Activated CD4-positive, alpha-beta T cell treated with anti-CD3 and anti-CD28 coated beads, Interleukin-2, amount 50 U/mL, for 1 hour (primary cell): ENCODE measurements around the gene SLC45A1.
"Not testable (repeated sequence)": the region's sequence is repeated elsewhere in the genome, so short reads cannot be mapped to it uniquely, and the experiment has no call there.

Source experiments
- DNase-seq: peaks from one replicate; pipeline ENCODE4 v3.0.0-alpha.2; 2020

SLC45A1 gene

DNA sequence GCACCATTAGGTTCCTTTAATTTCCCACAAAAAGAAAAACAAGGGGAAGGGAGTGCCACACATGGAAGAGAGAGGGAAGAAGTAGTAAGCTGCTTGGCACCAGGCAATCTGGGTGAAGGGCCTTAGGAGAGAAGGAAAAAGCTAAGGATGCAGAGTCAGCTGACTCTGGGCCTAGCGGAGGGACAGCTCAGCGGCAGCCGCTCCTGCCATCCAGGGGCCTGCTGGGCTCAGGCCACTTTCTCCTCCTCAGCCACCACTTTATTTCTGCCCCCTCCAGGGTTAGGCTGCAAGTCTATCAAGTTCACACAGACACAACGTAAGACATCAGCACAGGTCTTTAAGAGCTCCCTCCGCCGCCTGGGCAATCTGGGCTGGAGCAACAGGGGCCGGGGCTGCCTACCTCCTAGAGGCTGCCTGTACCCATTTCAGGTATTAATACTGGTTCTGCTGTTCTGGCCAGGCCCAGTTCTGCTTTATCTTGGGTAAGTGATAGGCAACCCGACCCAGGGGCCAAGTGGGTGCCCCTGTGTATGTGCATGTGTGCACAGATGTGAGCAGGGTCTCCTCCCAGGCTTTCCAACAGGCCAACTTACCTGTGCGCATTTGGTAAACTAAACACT is 53.6 kb downstream of the SLC45A1 start:
- DNase-seq, result no peak

GRCh38 chr1:8373125-8373524 is 55.2 kb downstream of the SLC45A1 start:
- DNase-seq, result no peak

DNA sequence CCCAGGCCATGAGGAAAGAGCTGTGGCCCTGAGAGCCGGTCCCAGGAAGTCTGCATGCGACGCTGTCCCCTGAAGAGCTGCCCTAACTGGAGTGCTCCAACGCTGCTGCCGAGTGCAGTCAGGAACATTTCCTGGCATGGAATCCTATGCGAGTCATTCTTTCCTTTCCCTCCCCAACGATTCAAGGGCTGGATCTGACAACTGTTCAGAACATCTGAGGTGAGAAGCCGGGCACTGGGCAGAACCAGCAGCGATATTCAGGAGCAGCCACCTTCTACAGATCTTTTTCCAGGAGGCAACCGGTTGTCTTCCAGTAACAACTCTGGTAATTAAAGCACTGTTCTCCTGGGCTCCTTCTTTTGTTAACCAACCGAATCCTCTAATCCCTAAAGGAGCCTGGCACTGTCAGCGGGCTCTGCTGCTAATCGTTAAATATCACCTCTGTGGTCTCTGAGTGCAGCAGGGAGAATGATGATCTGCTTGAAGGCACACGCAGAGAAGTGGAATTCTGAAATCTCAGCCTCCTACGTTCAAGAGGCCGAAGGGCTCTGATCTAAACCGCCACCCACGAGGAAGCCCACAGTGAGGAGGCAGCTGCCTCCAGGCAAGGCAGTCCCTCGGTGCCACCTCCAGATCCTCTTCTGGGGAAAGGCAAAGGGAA is 55.8 kb downstream of the SLC45A1 start:
- no peak for DNase-seq

DNA sequence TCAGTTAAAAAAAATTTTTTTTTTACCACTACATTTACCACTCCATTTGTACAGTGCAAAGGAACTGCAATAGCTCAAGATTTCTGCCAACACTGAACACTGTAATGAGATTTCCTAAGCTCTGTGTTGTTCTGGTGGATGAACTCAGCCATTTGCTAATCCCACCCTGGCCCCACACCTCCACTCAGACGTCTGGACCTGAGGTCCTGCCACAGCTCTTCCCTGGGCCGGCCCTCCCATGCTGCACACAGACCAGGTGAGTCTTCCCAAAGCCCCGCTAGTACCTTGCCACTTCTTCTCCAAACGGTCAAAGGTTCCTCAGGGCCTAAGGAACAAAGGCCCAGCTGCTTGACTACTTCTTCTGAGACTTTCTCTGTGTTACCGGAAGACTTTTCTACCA is 56.4 kb downstream of the SLC45A1 start:
- no peak for DNase-seq

GRCh38 chr1:8374812-8375211 is 56.9 kb downstream of the SLC45A1 start:
- DNase-seq, result peak; percentile 22

- DNase-seq, result no peak
These were observed 58.5 kb downstream of the SLC45A1 start for GRCh38 chr1:8376358-8376840.

- DNase-seq, result no peak
These were observed 59.5 kb downstream of the SLC45A1 start for GRCh38 chr1:8377271-8377981.

DNA sequence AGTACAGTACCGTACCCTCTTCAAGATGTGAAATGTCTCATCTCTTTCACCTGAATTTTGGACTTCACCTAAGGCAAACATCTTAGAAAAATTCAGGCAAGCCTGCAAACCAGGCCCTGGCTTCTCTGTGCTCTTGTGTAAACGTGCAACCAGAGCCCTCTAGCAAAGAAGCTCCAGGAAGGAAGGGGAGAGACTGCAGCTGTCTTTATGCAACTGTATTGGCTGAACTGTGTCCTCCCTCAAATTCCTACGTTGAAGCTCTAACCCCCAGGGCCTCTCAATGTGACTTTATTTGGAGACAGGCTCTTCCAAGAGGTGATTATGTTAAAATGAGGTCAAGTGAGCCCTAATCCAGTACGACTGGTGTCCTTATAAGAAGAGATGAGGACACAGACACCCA is 60.3 kb downstream of the SLC45A1 start:
- DNase-seq, result no peak

- no peak for DNase-seq
These were observed 61.1 kb downstream of the SLC45A1 start for GRCh38 chr1:8378981-8379470.

GRCh38 chr1:8379513-8380186 is 61.7 kb downstream of the SLC45A1 start:
- DNase-seq, result no peak

GRCh38 chr1:8380310-8380709 is 62.4 kb downstream of the SLC45A1 start:
- DNase-seq, result not testable (repeated sequence)

DNA sequence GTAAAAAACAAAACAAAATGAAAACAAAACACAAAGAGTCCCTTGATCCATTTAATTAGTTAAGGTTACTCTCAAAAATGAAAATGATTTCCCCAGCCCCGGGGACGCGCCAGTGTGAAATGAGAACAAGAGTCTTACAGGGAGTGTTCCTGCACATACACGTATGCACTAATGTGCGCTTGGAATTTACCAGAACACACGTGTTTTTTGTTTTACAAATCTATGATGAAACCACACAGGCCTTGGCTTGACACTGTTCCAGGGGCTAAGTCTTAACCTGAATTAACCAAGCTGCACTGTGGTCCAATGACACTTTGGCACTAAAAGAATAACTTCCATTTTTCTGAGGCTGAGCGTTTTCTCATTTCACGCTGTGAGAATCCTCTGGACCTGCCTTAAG is 63.7 kb downstream of the SLC45A1 start:
- DNase-seq, result no peak

DNA sequence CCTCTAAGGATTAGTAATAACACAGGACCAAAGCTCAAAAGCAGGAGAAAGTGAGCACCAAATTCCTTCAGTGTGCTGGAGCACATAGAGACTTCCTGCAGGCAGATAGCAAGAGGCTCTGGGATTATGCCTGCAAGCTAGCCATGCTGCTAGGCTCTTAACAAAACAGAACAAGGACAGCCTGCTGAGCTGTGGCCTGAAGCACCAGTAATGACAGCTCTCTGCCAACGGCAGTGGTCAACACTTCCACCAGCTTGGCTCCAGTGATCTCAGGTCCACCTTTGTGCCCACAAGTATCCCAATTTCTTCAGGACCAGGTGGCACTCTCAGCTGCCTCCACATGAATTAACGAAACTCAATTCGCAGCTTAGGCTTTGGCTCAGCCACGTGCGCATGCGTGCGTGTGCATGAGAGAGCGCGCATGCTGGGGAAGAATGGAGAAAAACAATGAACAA is 64.2 kb downstream of the SLC45A1 start:
- no peak for DNase-seq

DNA sequence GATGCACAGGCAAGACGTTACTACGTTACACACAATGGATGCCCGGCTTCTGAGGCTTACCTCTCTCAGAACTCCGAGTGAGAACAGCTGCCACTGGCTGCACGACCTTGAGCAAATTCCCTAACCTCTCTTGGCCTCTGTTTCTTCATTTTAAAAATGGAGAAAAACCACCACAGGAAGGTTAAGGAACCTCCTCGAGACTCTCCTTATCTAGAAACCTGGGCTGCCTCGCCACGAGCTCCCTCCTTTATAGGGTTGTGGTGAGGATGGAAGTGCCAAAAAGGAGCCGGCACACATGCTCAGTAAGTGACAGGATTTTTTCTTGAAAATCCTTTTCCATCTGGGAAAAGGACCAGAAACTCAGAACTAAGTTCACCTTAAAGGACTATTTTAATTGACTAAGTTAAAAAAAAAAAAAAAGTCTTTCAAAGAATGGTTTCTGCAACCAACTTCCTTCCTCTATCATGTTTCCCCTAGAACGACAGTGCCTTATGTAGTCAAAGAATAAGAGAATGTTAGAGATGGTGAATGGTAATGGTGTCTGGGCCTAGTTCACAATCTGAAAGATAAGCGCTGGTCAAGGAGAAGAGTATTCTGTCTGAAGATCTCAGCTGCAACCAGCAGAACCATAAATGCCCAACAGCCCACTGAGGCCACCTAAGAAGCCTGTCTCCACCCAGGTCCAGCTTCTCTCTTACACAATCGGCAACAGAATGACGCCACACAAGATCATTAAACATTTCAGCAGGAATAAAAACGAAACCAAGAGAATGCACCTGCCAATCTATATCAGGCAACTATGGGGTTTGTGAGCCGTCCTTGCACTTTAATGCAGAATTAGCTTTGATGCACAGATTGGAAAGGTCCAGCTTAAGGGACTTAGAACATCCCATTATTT is 64.9 kb downstream of the SLC45A1 start:
- no peak for DNase-seq

- no peak for DNase-seq
These were observed 66.2 kb downstream of the SLC45A1 start for GRCh38 chr1:8384088-8384487.

GRCh38 chr1:8384577-8384976 is 66.7 kb downstream of the SLC45A1 start:
- no peak for DNase-seq

- DNase-seq, result no peak
These were observed 68.3 kb downstream of the SLC45A1 start for GRCh38 chr1:8386247-8386646.

- no peak for DNase-seq
These were observed 71.0 kb downstream of the SLC45A1 start for GRCh38 chr1:8388732-8389562.

DNA sequence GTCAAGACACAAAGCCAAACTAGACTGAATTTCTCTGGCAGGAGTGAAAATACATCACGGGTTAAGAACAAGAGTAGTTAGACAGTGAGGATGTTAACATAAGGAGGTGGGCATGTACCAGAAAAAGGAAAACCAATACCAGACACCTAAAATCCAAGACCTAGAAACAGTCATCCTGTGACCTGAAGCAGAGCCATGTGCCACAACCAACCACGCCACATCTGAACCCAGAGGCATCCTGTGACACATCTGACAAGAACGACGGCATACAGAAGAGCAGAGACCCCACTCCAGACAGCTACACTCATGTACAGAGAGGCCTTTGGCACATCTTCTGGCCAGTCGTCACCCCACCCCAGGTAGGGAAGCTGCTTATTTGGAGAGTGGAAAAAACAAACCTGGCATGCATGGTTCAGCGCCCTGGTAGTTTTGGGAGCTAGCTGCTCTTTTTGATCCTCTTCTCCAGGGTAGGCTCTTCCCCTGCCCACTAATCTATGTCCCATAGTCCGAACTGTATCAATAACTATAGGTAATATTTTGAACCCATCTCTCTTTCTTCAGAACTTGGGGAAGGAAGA is 72.1 kb downstream of the SLC45A1 start:
- no peak for DNase-seq

DNA sequence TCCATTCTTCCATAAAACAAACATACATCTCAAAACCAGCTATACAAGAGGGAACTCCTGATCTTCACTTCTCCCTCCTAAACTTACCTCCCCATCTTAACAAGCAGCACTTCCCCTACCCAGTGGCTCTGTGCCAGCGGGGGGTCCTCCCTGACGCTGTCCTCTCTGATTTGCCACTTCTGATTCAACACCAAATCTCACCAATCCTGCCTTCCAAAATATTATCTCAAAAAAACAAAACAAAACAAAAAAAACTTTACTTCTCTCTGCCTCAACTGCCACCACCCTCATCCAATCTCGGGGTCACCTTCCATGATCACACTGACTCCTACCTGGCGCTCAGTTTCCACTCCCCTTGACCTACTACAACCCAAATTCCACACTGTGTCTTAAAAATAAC is 72.8 kb downstream of the SLC45A1 start:
- DNase-seq, result no peak

DNA sequence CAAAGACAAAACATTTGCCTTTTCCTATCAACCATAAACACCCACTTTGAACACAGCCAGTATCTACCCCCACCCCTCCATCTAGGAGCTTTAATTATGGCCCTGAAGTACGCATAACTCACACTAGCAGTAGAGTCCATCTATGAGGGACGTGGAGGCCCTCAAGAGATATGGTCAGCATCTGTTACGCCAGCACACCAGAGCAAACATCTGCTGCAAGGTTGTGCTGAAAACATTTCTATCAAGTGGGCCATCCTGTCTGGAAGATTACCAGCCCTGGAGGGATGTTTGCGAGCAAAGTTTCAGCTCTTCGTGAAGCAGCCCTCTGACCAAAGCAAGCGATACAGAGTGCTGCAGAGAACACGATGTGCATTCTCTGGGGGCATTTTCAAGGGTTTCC is 74.6 kb downstream of the SLC45A1 start:
- DNase-seq, result no peak
